Measurements from ENCODE around the gene ZNF451.

- TF ChIP-seq CTCF (conservative IDR thresholded peaks at IDR 0.05; ENCODE audit: low read length) (no peak), EZH2phosphoT487 (IDR thresholded peaks at IDR 0.05; ENCODE audit: borderline replicate concordance) (no peak)
Observed at GRCh38 chr6:57086843-57087242, 3.1 kb upstream of the ZNF451 start.
